HG02981 (cell line): ENCODE results near the gene PELI1.

Experiments used
- ATAC-seq: cut with Tn5 transposase; IDR thresholded peaks from one replicate; pipeline ENCODE4 v1.9.1; 2021; ENCODE audit warnings: mild to moderate bottlenecking, moderate library complexity; ENCODE audit not compliant: unreplicated experiment

PELI1 gene

GRCh38 chr2:64162516-64162915, 18.3 kb upstream of the PELI1 start:
- ATAC-seq: no peak

GRCh38 chr2:64157792-64158191, 13.6 kb upstream of the PELI1 start:
- ATAC-seq: no peak

- no peak for ATAC-seq
Observed at GRCh38 chr2:64153811-64154210, 9.6 kb upstream of the PELI1 start.

- no peak for ATAC-seq
Observed at GRCh38 chr2:64151476-64151875, 7.3 kb upstream of the PELI1 start.

- ATAC-seq: no peak
Observed at GRCh38 chr2:64145714-64146113, 1.5 kb upstream of the PELI1 start.

GRCh38 chr2:64145119-64145518, 899 bp upstream of the PELI1 start:
- ATAC-seq: no peak

- peak; percentile 17 for ATAC-seq
Observed at GRCh38 chr2:64143169-64144056, 807 bp downstream of the PELI1 start.

GRCh38 chr2:64142741-64143168, 1.5 kb downstream of the PELI1 start:
- no peak for ATAC-seq

- no peak for ATAC-seq
Observed at GRCh38 chr2:64141674-64142405, 2.4 kb downstream of the PELI1 start.

GRCh38 chr2:64140665-64141200, 3.5 kb downstream of the PELI1 start:
- ATAC-seq: no peak

- ATAC-seq: no peak
Observed at GRCh38 chr2:64139956-64140355, 4.3 kb downstream of the PELI1 start.

- no peak for ATAC-seq
Observed at GRCh38 chr2:64137996-64138395, 6.2 kb downstream of the PELI1 start.

- ATAC-seq: no peak
Observed at GRCh38 chr2:64137567-64137966, 6.7 kb downstream of the PELI1 start.

- ATAC-seq: no peak
Observed at GRCh38 chr2:64135421-64135820, 8.8 kb downstream of the PELI1 start.

- no peak for ATAC-seq
Observed at GRCh38 chr2:64134813-64135212, 9.4 kb downstream of the PELI1 start.

GRCh38 chr2:64133828-64134227, 10.4 kb downstream of the PELI1 start:
- no peak for ATAC-seq

- ATAC-seq: no peak
Observed at GRCh38 chr2:64133354-64133753, 10.9 kb downstream of the PELI1 start.

GRCh38 chr2:64130333-64130732, 13.9 kb downstream of the PELI1 start:
- no peak for ATAC-seq

GRCh38 chr2:64128943-64129391, 15.3 kb downstream of the PELI1 start:
- no peak for ATAC-seq

- ATAC-seq: no peak
Observed at GRCh38 chr2:64128406-64128805, 15.8 kb downstream of the PELI1 start.

- ATAC-seq: no peak
Observed at GRCh38 chr2:64127119-64127518, 17.1 kb downstream of the PELI1 start.

GRCh38 chr2:64126601-64127000, 17.6 kb downstream of the PELI1 start:
- no peak for ATAC-seq
